Neuron (in vitro differentiated cells): Measurements from ENCODE around the gene CTIF.

Source experiments
- H2AFZ ChIP-seq: one replicate; pipeline ENCODE4 v1.6.1; 2013; ENCODE audit warnings: low read depth, mild to moderate bottlenecking, inconsistent platforms, low read length, moderate library complexity
- H3K27me3 ChIP-seq: one replicate; pipeline ENCODE4 v1.6.1; 2013; ENCODE audit warnings: low read length; ENCODE audit not compliant: insufficient read depth
- H3K36me3 ChIP-seq: one replicate; pipeline ENCODE4 v1.6.1; 2013; ENCODE audit warnings: low read length; ENCODE audit not compliant: insufficient read depth
- H3K4me1 ChIP-seq: one replicate; pipeline ENCODE4 v1.6.1; 2013; ENCODE audit warnings: low read length; ENCODE audit not compliant: insufficient read depth
- H3K4me3 ChIP-seq: 2 replicates; pipeline ENCODE4 v1.5.1; 2013; ENCODE audit warnings: mild to moderate bottlenecking, low read length, moderate library complexity
- H3K9me3 ChIP-seq: one replicate; pipeline ENCODE4 v1.6.1; 2013; ENCODE audit warnings: low read length

Gene CTIF

DNA sequence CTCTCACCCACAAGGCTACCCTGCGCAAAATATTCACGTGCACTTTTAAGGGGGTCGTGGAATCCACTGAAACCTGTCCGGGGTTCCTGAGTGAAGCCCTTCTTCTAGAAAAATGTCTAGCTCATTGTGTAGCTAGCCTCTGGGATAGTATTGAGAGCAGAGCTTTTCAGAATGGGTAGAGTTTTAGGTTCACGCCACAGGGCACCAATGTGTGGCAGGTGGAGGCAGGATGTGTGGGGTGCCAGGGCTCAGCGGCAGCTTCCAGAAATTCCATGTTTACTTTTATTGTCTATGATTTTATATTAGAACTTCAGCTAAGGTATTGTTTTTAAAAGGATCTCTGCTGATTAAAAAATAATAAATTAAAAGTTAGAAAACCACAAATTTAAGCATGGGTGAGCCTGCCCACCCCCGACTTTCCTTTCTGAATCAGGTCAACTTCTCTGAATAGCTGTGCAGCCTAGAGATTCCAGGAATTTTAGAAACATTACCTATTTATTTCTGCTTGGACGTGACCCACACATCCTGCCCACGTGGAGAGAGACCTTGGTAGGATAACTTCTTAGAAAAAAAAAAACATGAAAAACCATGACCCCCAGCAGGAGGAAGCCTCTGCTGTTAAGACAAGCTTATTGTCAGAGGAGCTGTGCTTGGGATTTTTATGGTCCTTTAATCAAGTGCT is 163.7 kb downstream of the CTIF start:
- Histone ChIP-seq H3K9me3 (no peaks in the 10 kb centered on the region), H3K27me3 (no peaks in the 10 kb centered on the region), H3K36me3 (no peaks in the 10 kb centered on the region), H2AFZ (no peak overlapping the region), H3K4me1 (no peaks in the 10 kb centered on the region), H3K4me3 (no peak overlapping the region)

DNA sequence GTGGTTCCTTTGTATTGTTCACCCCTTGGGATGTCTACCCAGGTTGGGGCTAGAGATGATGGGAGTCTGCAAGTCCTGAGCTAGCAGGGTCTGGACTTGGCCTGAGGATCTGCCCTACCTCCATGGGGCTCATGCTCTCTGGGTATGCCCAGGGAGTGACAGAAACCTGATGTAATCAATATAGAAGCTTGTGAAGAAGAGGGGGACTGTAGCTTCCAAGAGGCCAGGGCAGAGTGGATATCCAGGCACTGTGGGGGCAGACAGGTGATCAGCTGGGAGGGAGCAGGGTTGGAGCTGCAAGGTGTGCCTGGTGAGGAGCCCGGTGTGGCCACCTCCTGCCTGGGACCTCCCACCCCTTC is 164.2 kb downstream of the CTIF start:
- Histone ChIP-seq H3K27me3 (no peaks in the 10 kb centered on the region), H3K4me1 (no peaks in the 10 kb centered on the region), H3K36me3 (no peaks in the 10 kb centered on the region), H3K9me3 (no peaks in the 10 kb centered on the region), H3K4me3 (no peak overlapping the region), H2AFZ (no peak overlapping the region)

DNA sequence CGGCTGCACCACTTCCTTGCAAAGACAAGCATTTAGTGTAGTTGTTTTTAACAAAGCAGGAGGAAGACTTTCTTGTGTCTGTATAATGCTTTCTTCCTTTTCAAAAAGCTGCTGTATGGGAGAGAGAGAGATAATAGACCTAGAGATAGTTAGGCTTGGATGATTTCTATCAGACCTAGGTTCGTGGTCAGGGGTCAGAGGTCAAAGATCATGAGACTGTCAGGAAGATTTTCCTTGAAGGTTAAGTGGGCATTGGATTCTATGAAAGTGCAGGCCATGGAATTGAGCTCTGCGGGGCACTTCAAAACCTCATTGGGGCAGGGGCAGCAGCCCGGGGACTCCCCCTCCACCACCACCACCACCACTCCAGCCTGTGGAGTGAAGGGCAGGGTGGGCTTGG is 164.6 kb downstream of the CTIF start:
- no peaks in the 10 kb centered on the region for H3K9me3 ChIP-seq
- no peaks in the 10 kb centered on the region for H3K4me1 ChIP-seq
- no peak overlapping the region for H3K4me3 ChIP-seq
- H3K36me3 ChIP-seq: no peaks in the 10 kb centered on the region
- no peak overlapping the region for H2AFZ ChIP-seq
- H3K27me3 ChIP-seq: no peaks in the 10 kb centered on the region

DNA sequence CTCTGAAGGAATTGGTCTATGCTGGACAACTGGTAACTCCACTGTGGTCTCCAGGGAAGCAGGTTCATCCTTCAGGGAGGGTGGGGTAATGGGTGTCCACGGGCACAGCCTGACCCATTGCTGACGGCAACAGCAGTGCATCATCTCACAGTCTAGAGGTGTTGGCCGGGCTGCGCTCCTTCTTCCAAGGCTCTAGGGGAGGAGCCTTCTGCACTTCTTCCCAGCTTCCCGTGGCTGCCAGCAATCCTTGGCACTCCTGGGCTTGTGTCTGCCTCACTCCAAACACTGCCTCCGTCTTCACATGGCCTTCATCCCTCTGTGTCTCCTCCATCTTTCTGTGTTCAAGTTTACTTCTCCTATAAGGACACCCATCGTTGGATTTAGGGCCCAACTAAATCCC is 166.2 kb downstream of the CTIF start:
- Histone ChIP-seq H3K36me3 (no peaks in the 10 kb centered on the region), H3K4me1 (no peaks in the 10 kb centered on the region), H3K27me3 (no peaks in the 10 kb centered on the region), H3K9me3 (no peaks in the 10 kb centered on the region), H2AFZ (no peak overlapping the region), H3K4me3 (no peak overlapping the region)

DNA sequence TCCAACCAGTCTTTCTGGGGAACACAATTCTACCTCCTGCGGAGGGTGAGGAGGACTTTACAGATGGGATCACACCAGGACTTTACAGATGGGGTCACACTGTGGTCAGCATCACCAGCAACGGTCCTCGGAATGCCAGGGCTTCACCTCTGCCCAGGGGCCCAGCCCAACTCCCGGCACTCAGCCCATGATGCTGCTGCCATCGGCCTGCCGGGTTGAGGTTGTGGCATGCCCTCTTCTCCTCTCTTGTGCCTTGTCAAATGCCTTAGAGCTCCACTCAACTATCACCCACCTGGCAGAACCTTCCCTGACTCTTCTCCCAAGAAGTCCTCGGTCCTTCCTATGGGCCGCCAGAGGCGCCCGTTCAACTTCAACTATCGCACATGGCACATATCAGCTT is 166.7 kb downstream of the CTIF start:
- no peaks in the 10 kb centered on the region for H3K36me3 ChIP-seq
- H3K9me3 ChIP-seq: no peaks in the 10 kb centered on the region
- H3K4me1 ChIP-seq: no peaks in the 10 kb centered on the region
- no peak overlapping the region for H3K4me3 ChIP-seq
- no peaks in the 10 kb centered on the region for H3K27me3 ChIP-seq
- no peak overlapping the region for H2AFZ ChIP-seq

DNA sequence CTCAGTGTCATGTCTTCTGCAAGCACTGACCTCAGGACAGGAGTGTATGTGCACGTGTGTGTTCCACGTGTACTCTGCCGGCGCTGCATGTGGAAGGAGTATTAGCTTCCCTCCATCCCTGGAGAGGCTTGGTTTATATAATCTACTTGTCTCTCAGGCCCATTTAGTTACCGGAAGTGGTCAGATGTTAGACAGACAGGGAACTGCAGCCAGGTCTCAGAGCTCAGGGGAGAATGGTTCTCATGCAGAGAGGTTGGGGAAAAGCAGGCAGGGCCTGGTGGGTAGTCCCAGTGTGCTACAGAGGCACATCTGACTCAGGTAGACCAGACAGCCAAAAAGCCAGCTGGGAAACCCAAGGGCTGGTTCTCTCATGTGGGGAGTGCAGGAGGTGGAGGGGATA is 167.9 kb downstream of the CTIF start:
- Histone ChIP-seq H2AFZ (no peak overlapping the region), H3K4me1 (no peaks in the 10 kb centered on the region), H3K27me3 (no peaks in the 10 kb centered on the region), H3K4me3 (no peak overlapping the region), H3K36me3 (no peaks in the 10 kb centered on the region), H3K9me3 (no peaks in the 10 kb centered on the region)

DNA sequence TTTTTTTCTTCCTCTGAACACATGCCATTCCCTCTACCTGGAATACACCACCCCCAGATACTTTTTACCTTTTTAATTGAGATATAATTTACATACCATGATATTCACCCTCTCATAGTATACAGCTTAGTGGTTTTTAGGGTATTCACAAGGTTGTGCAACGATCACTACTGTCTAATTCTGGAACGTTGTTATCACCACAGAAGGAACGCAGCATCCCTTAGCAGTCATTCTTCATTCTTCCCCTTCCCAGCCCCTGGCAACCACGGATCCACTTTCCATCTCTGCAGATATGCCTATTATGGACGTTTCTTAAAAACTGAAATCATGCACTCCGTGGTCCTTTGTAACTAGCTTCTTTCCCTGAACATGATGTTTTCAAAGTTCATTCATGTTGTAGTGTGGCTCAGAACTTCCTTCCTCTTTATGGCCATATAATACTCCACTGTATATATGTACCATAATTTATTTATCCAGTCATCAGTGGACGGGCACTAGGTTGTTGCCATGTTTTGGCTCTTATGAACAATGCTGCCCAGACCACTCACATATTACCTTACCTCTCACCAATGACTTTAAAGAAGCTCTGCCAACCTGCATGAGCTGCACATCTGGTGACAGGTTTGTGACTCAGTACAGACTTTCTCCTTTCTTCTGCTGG is 168.9 kb downstream of the CTIF start:
- H3K27me3 ChIP-seq: no peaks in the 10 kb centered on the region
- no peaks in the 10 kb centered on the region for H3K36me3 ChIP-seq
- H3K4me1 ChIP-seq: peaks cover 4% of the 10 kb centered on the region
- H2AFZ ChIP-seq: no peak overlapping the region
- no peaks in the 10 kb centered on the region for H3K9me3 ChIP-seq
- H3K4me3 ChIP-seq: no peak overlapping the region

DNA sequence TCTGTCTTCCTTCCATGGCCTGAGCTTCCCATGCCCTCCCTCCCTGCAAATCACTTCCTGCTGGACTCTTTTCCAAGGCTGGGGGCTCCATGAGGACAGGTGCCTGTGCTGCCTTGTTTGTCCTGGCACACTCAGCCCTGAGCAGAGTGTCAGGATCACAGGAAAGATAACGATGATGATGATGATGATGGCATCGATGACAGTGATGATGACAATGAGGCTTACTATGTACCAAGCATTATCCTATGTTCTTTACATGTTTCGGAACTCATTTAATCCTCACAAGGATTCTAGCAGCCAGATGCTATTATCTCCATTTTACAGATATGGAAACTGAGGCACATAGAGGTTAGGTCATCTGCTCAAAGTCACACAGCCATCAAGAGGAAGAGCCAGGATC is 170.0 kb downstream of the CTIF start:
- Histone ChIP-seq H3K4me1 (peaks cover 4% of the 10 kb centered on the region), H3K36me3 (no peaks in the 10 kb centered on the region), H3K9me3 (no peaks in the 10 kb centered on the region), H3K27me3 (no peaks in the 10 kb centered on the region), H3K4me3 (no peak overlapping the region), H2AFZ (no peak overlapping the region)

DNA sequence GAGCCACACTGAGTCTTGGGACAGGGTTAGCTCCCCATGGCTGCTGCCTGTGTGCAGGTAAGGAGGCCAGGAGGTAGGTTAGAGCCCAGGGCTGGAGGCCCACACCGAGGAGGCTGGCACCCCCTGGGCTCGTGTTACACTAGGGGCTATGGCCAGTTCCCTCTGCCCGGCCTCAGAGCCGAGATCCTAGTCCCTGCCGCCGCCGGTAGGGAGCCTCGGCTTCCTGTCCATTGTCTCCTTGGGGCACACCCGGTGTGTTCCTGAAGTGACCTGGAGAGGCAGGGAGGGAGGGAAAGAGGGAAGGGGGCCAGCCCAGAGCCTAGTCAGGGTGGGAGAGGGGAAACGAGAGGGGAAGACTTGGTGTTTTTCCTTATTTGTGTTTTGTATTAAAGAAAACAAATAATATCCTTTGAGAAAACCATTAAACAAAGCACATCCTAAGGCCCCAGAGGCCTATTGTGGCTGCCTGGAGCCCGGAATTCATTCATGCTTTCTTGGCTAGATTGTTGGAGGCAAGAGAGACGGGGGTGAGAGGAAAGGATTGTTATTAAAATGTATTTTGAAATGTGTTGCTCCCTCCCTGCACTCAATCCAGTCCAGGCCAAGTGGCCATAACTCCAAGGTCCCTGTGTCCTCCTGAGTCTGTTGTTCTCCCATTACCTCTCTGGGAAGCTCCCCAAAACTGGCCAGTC is 170.7 kb downstream of the CTIF start:
- H3K9me3 ChIP-seq: no peaks in the 10 kb centered on the region
- no peaks in the 10 kb centered on the region for H3K36me3 ChIP-seq
- H3K27me3 ChIP-seq: no peaks in the 10 kb centered on the region
- no peak overlapping the region for H2AFZ ChIP-seq
- peaks cover 4% of the 10 kb centered on the region for H3K4me1 ChIP-seq
- H3K4me3 ChIP-seq: no peak overlapping the region

DNA sequence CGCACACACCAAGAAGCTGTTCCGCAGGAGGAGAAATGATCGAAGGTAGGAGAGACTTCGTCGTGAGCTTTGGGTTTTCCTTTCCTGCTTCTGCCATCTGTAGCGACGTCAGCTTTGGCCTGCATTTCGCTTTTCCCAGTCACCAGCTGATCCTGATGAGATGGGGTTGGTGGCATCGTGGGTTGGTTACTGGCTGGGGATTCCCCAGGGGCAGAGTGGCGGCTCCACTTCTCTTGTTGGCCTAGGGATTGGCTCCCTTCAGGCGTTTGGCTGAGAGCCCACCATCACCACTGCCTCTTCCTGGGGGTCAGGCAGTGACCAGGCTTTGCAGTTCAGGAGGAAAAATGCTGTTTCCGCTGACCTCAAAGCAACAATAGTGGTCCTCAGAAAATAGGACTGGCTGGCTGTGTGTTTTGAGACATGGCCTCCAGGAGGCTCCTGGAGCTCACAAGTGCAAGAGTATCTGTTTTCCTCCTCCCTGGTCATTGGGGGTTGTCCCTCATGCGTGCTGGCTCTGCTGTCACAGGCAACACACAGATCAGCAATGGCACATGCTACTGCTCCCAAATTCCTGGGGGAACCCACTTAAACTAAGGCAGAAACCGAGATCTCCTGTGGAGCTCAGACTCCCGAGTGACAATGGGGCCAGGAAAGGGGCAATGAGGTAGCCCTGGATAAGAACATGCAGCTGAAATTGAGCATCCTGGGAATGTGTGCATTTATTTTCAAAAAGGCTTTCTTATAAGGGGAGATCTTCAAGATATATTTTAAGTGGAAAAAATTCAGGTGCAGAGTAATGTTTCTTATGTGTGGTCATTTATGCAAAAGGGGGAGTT is 173.0 kb downstream of the CTIF start:
- Histone ChIP-seq H3K27me3 (no peaks in the 10 kb centered on the region), H3K36me3 (no peaks in the 10 kb centered on the region), H3K9me3 (no peaks in the 10 kb centered on the region), H3K4me1 (peaks cover 4% of the 10 kb centered on the region), H3K4me3 (no peak overlapping the region), H2AFZ (no peak overlapping the region)

DNA sequence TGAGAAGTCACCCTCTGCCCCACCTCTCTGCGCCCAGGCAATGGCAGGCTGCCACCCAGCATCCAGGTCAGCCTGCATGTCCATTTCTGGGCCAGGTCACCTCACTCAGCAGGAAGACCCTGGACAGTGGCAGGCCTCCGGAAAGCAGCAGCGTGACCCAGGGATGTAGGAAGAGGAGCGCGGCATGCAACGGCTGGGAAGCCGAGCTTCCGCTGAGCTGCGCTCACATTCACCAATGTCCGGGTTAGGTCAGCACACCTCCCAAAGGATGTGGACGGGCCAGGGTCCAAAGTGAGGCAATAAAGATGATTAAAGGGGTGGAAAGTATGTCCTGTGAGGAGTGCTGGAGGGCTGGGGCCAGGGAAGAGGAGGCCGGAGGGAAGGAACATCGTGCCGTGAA is 174.5 kb downstream of the CTIF start:
- Histone ChIP-seq H3K36me3 (no peaks in the 10 kb centered on the region), H3K9me3 (peaks cover 1% of the 10 kb centered on the region), H3K27me3 (no peaks in the 10 kb centered on the region), H3K4me1 (peaks cover 4% of the 10 kb centered on the region), H2AFZ (no peak overlapping the region), H3K4me3 (no peak overlapping the region)

DNA sequence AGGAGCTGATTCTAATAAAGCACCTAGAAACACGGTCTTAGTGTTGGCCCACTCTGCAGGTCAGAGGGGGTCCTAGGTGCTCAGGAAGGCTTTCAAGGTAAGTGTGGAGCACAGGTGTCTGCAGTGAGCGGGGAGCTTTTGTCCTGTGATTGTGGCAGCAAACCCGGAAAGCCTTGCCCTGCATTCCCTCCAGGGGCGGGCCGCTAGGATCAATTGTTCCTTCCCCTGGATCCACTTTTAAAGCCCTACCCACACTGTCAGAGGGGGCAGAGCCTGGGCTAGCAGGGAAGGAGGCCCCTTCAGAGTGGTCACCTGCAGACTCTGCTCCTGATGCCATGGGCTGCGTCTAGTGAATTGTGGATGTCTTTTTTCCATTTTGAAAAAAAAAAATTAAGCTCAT is 176.0 kb downstream of the CTIF start:
- Histone ChIP-seq H3K4me1 (peaks cover 4% of the 10 kb centered on the region), H2AFZ (no peak overlapping the region), H3K36me3 (peaks cover 3% of the 10 kb centered on the region), H3K9me3 (peaks cover 5% of the 10 kb centered on the region), H3K27me3 (no peaks in the 10 kb centered on the region), H3K4me3 (no peak overlapping the region)
